Mesenchymal stem cell (in vitro differentiated cells and primary cell): ENCODE measurements around the gene ZAR1.

Experiments used
- DNase-seq: peaks from one replicate; pipeline ENCODE4 v3.0.0-alpha.2; 2013
- H2AFZ ChIP-seq: one replicate; pipeline ENCODE4 v1.6.1; 2013; ENCODE audit warnings: low read depth, mild to moderate bottlenecking, control low read depth, inconsistent platforms, low read length, moderate library complexity
- H2AK5ac ChIP-seq: 2 replicates; pipeline ENCODE4 v1.6.1; 2013; ENCODE audit warnings: low read length, moderate library complexity, mild to moderate bottlenecking, inconsistent platforms; ENCODE audit not compliant: severe bottlenecking
- H2BK120ac ChIP-seq: one replicate; pipeline ENCODE4 v1.6.1; 2013; ENCODE audit warnings: low read depth, mild to moderate bottlenecking, inconsistent platforms, low read length, moderate library complexity
- H2BK12ac ChIP-seq, 2 experiments: one replicate each; pipeline ENCODE4 v1.6.1; 2013; ENCODE audit warnings: inconsistent platforms in 2 of 2, low read length in 2 of 2, mild to moderate bottlenecking in 2 of 2, moderate library complexity in 2 of 2, control low read depth in 1 of 2
- H2BK15ac ChIP-seq: one replicate; pipeline ENCODE4 v1.6.1; 2013; ENCODE audit warnings: mild to moderate bottlenecking, low read depth, inconsistent platforms; ENCODE audit not compliant: poor library complexity, severe bottlenecking
- H2BK5ac ChIP-seq: 2 replicates; pipeline ENCODE4 v1.6.1; 2013; ENCODE audit warnings: low read depth, mild to moderate bottlenecking, low read length, control low read depth, inconsistent platforms; ENCODE audit not compliant: poor library complexity, severe bottlenecking
- H3K14ac ChIP-seq, 2 experiments: one replicate each; pipeline ENCODE4 v1.6.1; 2013; ENCODE audit warnings: inconsistent platforms in 2 of 2, low read length in 2 of 2, control low read depth in 1 of 2, mild to moderate bottlenecking in 1 of 2, moderate library complexity in 1 of 2
- H3K18ac ChIP-seq, 2 experiments: one replicate each; pipeline ENCODE4 v1.6.1; 2013; ENCODE audit warnings: inconsistent platforms in 2 of 2, low read length in 2 of 2, control low read depth in 1 of 2, low read depth in 1 of 2, mild to moderate bottlenecking in 1 of 2
- H3K23ac ChIP-seq, 2 experiments: one replicate each; pipeline ENCODE4 v1.6.1; 2013; ENCODE audit warnings: inconsistent platforms in 2 of 2, low read length in 2 of 2, mild to moderate bottlenecking in 2 of 2, moderate library complexity in 2 of 2, control low read depth in 1 of 2
- H3K27ac ChIP-seq: 2 replicates; pipeline ENCODE4 v1.5.1; 2013; ENCODE audit warnings: mild to moderate bottlenecking, moderate library complexity, low read length, control low read depth, inconsistent platforms; ENCODE audit not compliant: poor library complexity, severe bottlenecking
- H3K27me3 ChIP-seq, 2 experiments: 2 replicates each; pipeline versions ENCODE4 v1.6.1 to v1.7.0; 2013; ENCODE audit warnings: low read length in 2 of 2, mild to moderate bottlenecking in 2 of 2, moderate library complexity in 2 of 2, control low read depth in 1 of 2, inconsistent platforms in 1 of 2; ENCODE audit not compliant: control insufficient read depth in 1 of 2, insufficient read depth in 1 of 2
- H3K36me3 ChIP-seq, 2 experiments: 2 replicates each; pipeline versions ENCODE4 v1.6.1 to v1.7.0; 2013; ENCODE audit warnings: low read length in 2 of 2, control low read depth in 1 of 2, inconsistent platforms in 1 of 2, low read depth in 1 of 2, mild to moderate bottlenecking in 1 of 2; ENCODE audit not compliant: insufficient read depth in 2 of 2, control insufficient read depth in 1 of 2
- H3K4ac ChIP-seq, 2 experiments: one replicate each; pipeline ENCODE4 v1.6.1; 2013; ENCODE audit warnings: inconsistent platforms in 2 of 2, low read length in 2 of 2, mild to moderate bottlenecking in 2 of 2, moderate library complexity in 2 of 2, control low read depth in 1 of 2, low read depth in 1 of 2
- H3K4me1 ChIP-seq: 2 replicates; pipeline ENCODE4 v1.6.1; 2013; ENCODE audit warnings: low read depth, low read length, control low read depth; ENCODE audit not compliant: control insufficient read depth, insufficient read depth
- H3K4me2 ChIP-seq: 2 replicates; pipeline ENCODE4 v1.6.1; 2013; ENCODE audit warnings: low read length, mild to moderate bottlenecking, inconsistent platforms; ENCODE audit not compliant: poor library complexity, severe bottlenecking
- H3K4me3 ChIP-seq, 2 experiments: 2 replicates each; pipeline versions ENCODE4 v1.5.1 to v1.7.0; 2013; ENCODE audit warnings: low read length in 2 of 2, mild to moderate bottlenecking in 2 of 2, control low read depth in 1 of 2, low read depth in 1 of 2; ENCODE audit not compliant: insufficient read depth in 1 of 2
- H3K79me1 ChIP-seq: replicated peaks from 2 replicates; pipeline ENCODE4 v1.6.1; 2013; ENCODE audit warnings: mild to moderate bottlenecking, control low read depth, low read length, inconsistent platforms; ENCODE audit not compliant: poor library complexity, severe bottlenecking
- H3K9ac ChIP-seq: 2 replicates; pipeline ENCODE4 v1.7.0; 2013; ENCODE audit warnings: mild to moderate bottlenecking, low read length, moderate library complexity
- H3K9me3 ChIP-seq: 2 replicates; pipeline ENCODE4 v1.7.0; 2013; ENCODE audit warnings: mild to moderate bottlenecking, low read length; ENCODE audit not compliant: control insufficient read depth
- H4K8ac ChIP-seq: one replicate; pipeline ENCODE4 v1.6.1; 2013; ENCODE audit warnings: inconsistent platforms, mild to moderate bottlenecking, low read length, moderate library complexity
- H4K91ac ChIP-seq: one replicate; pipeline ENCODE4 v1.6.1; 2013; ENCODE audit warnings: mild to moderate bottlenecking, low read length, inconsistent platforms
- WGBS: methylation state at CpG from one replicate; pipeline ENCODE4 v1.1.7; 2013; ENCODE audit warnings: mixed read lengths; 5-methylcytosine and 5-hydroxymethylcytosine counted together

Gene ZAR1

GRCh38 chr4:48509543-48509942 is 19.5 kb downstream of the ZAR1 start:
- Histone ChIP-seq H3K23ac (no peak overlapping the region), H3K79me1 (peaks cover 5% of the 10 kb centered on the region), H2BK15ac (no peak overlapping the region)

GRCh38 chr4:48518143-48518542 is 28.1 kb downstream of the ZAR1 start:
- no peak overlapping the region for H2BK5ac ChIP-seq
- H4K8ac ChIP-seq = no peak overlapping the region
- no peak overlapping the region for H2AK5ac ChIP-seq
- H3K23ac ChIP-seq = no peak overlapping the region
- H3K27me3 ChIP-seq = no peaks in the 10 kb centered on the region
- no peak overlapping the region for H3K9ac ChIP-seq
- no peak overlapping the region for H4K91ac ChIP-seq
- no peak overlapping the region for H3K4me3 ChIP-seq
- no peaks in the 10 kb centered on the region for H3K79me1 ChIP-seq
- peak; percentile 7 for DNase-seq
- no peaks in the 10 kb centered on the region for H3K9me3 ChIP-seq
- WGBS = 67% methylated on average over 2 of the region's 3 CpGs
- no peak overlapping the region for H2AFZ ChIP-seq
- no peak overlapping the region for H2BK120ac ChIP-seq
- H3K18ac ChIP-seq = no peak overlapping the region
- H3K4me1 ChIP-seq = no peaks in the 10 kb centered on the region
- peaks cover 19 to 82% of the 10 kb centered on the region in 2 experiments for H3K36me3 ChIP-seq
- no peak overlapping the region for H2BK15ac ChIP-seq
- H3K4me2 ChIP-seq = no peak overlapping the region
- H3K27ac ChIP-seq = no peak overlapping the region
- H3K4ac ChIP-seq = no peak overlapping the region
- no peak overlapping the region for H2BK12ac ChIP-seq
- no peak overlapping the region for H3K14ac ChIP-seq

More at GRCh38 chr4:48509543-48509942, 19.5 kb downstream of the ZAR1 start:
- Histone ChIP-seq H3K14ac (no peak overlapping the region), H3K4me1 (no peaks in the 10 kb centered on the region), H2BK120ac (no peak overlapping the region), H3K9ac (no peak overlapping the region), H3K4me3 (no peak overlapping the region), H2AFZ (no peak overlapping the region), H3K4ac (no peak overlapping the region), H3K27me3 (no peaks in the 10 kb centered on the region), H2BK5ac (no peak overlapping the region), H3K36me3 (peaks cover 7 to 86% of the 10 kb centered on the region in 2 experiments), H3K9me3 (no peaks in the 10 kb centered on the region), H2BK12ac (no peak overlapping the region), H4K8ac (no peak overlapping the region), H3K4me2 (no peak overlapping the region), H2AK5ac (no peak overlapping the region), H3K18ac (no peak overlapping the region), H4K91ac (no peak overlapping the region), H3K27ac (no peak overlapping the region)
- no peak for DNase-seq

- Histone ChIP-seq H2BK15ac (no peak overlapping the region), H3K27ac (no peak overlapping the region), H3K14ac (no peak overlapping the region), H3K9me3 (no peaks in the 10 kb centered on the region), H3K9ac (no peak overlapping the region), H2AK5ac (no peak overlapping the region), H4K91ac (no peak overlapping the region), H2AFZ (no peak overlapping the region), H2BK12ac (no peak overlapping the region), H3K79me1 (no peaks in the 10 kb centered on the region), H2BK5ac (no peak overlapping the region), H3K4me1 (no peaks in the 10 kb centered on the region), H3K4me2 (no peak overlapping the region), H3K18ac (no peak overlapping the region), H4K8ac (no peak overlapping the region), H3K4me3 (no peak overlapping the region), H3K4ac (no peak overlapping the region), H3K23ac (no peak overlapping the region), H3K36me3 (peaks cover 15 to 91% of the 10 kb centered on the region in 2 experiments), H3K27me3 (no peaks in the 10 kb centered on the region), H2BK120ac (no peak overlapping the region)
- no peak for DNase-seq
- no CpG with 5 or more reads among the region's 1 CpG for WGBS
These were observed 36.4 kb downstream of the ZAR1 start for GRCh38 chr4:48526406-48526805.

- no peak overlapping the region for H3K4me2 ChIP-seq
- H3K4ac ChIP-seq = no peak overlapping the region
- no peak overlapping the region for H2BK120ac ChIP-seq
- H2AK5ac ChIP-seq = no peak overlapping the region
- H3K27ac ChIP-seq = no peak overlapping the region
- H3K79me1 ChIP-seq = peaks cover 6% of the 10 kb centered on the region
- H4K8ac ChIP-seq = no peak overlapping the region
- DNase-seq = no peak
- no peaks in the 10 kb centered on the region for H3K4me1 ChIP-seq
- no peak overlapping the region for H3K23ac ChIP-seq
- no peak overlapping the region for H3K14ac ChIP-seq
- no peak overlapping the region for H4K91ac ChIP-seq
- H2BK15ac ChIP-seq = no peak overlapping the region
- H2BK5ac ChIP-seq = no peak overlapping the region
- peaks cover 10 to 71% of the 10 kb centered on the region in 2 experiments for H3K36me3 ChIP-seq
- H3K9ac ChIP-seq = no peak overlapping the region
- no peaks in the 10 kb centered on the region for H3K27me3 ChIP-seq
- no peak overlapping the region for H3K18ac ChIP-seq
- no peak overlapping the region for H3K4me3 ChIP-seq
- H3K9me3 ChIP-seq = no peaks in the 10 kb centered on the region
- H2AFZ ChIP-seq = no peak overlapping the region
- no peak overlapping the region for H2BK12ac ChIP-seq
These were observed 48.3 kb downstream of the ZAR1 start for GRCh38 chr4:48538358-48538757.
